Hepatocyte (in vitro differentiated cells): ENCODE data around the gene PSMA6. TPM values are rescaled to one million over a fixed set of nuclear protein-coding genes. Genes with fewer than 3 reads are reported as not detected.

Experiments
- DNase-seq: peaks from one replicate; pipeline ENCODE4 v3.0.0-alpha.2; 2016; ENCODE audit warnings: low spot score
- H2AFZ ChIP-seq: fragments of 200-600 bp; sonication (generic); 2 replicates; pipeline ENCODE4 v1.6.0; 2016; ENCODE audit warnings: antibody characterized with exemption, mild to moderate bottlenecking
- H3K27ac ChIP-seq: fragments of 200-600 bp; sonication (generic); 2 replicates; pipeline ENCODE4 v1.5.1; 2016; ENCODE audit warnings: mild to moderate bottlenecking
- H3K27me3 ChIP-seq: fragments of 200-600 bp; sonication (generic); 2 replicates; pipeline ENCODE4 v1.6.1; 2016
- H3K36me3 ChIP-seq: fragments of 200-600 bp; sonication (generic); replicated peaks from 2 replicates; pipeline ENCODE4 v1.5.1; 2016; ENCODE audit warnings: low read depth; ENCODE audit not compliant: insufficient read depth
- H3K4me1 ChIP-seq: fragments of 200-600 bp; sonication (generic); 2 replicates; pipeline ENCODE4 v1.5.1; 2016; ENCODE audit warnings: mild to moderate bottlenecking, moderate library complexity; ENCODE audit not compliant: insufficient read depth
- H3K4me2 ChIP-seq: fragments of 200-600 bp; sonication (generic); 2 replicates; pipeline ENCODE4 v1.6.0; 2016
- H3K4me3 ChIP-seq: fragments of 200-600 bp; sonication (generic); 2 replicates; pipeline ENCODE4 v1.5.1; 2016; ENCODE audit warnings: mild to moderate bottlenecking
- H3K79me2 ChIP-seq: fragments of 200-600 bp; sonication (generic); 2 replicates; pipeline ENCODE4 v1.6.0; 2017; ENCODE audit warnings: mild to moderate bottlenecking
- H3K9me2 ChIP-seq: fragments of 200-600 bp; sonication (generic); replicated peaks from 2 replicates; pipeline ENCODE4 v1.6.0; 2017; ENCODE audit warnings: mild to moderate bottlenecking; ENCODE audit not compliant: insufficient read depth
- H3K9me3 ChIP-seq: fragments of 200-600 bp; sonication (generic); 2 replicates; pipeline ENCODE4 v1.5.1; 2016; ENCODE audit warnings: low read depth, mild to moderate bottlenecking
- H4K20me1 ChIP-seq: fragments of 200-600 bp; sonication (generic); 2 replicates; pipeline ENCODE4 v1.6.0; 2016; ENCODE audit warnings: mild to moderate bottlenecking; ENCODE audit not compliant: insufficient read depth, poor library complexity, severe bottlenecking
- CTCF ChIP-seq: fragments of 200-600 bp; sonication (generic); IDR thresholded peaks from 2 replicates; pipeline ENCODE4 v1.5.1; 2016; ENCODE audit warnings: antibody characterized with exemption, mild to moderate bottlenecking; ENCODE audit not compliant: poor library complexity
- EZH2 ChIP-seq: fragments of 200-600 bp; sonication (generic); IDR thresholded peaks from 2 replicates; pipeline ENCODE4 v1.6.1; 2016; ENCODE audit warnings: antibody characterized with exemption, mild to moderate bottlenecking, borderline replicate concordance
- EZH2phosphoT487 ChIP-seq: fragments of 200-600 bp; sonication (generic); IDR thresholded peaks from one replicate; pipeline ENCODE4 v1.6.1; 2018; ENCODE audit warnings: antibody characterized with exemption, mild to moderate bottlenecking, low read depth, moderate library complexity; ENCODE audit not compliant: unreplicated experiment, severe bottlenecking
- WGBS: methylation state at CpG from one replicate; pipeline ENCODE4 v1.1.6; 2016; ENCODE audit warnings: low lambda C conversion rate; ENCODE audit errors: missing lambda C conversion rate; 5-methylcytosine and 5-hydroxymethylcytosine counted together
- polyA plus RNA-seq: library from polyadenylated mRNA; unstranded; fragments of >200 nt; fragmentation: Nextera tagmentation; extraction: Ambion mirVana; gene quantifications from 2 replicates; pipeline ENCODE4 v1.2.1, GENCODE V29; 2016
- total RNA-seq: library from RNA; depleted of rRNA; stranded (reverse); fragments of >200 nt; gene quantifications from 2 replicates; pipeline ENCODE4 v1.2.3, GENCODE V29; 2014

PSMA6 gene
- total and polyA plus RNA-seq, 2 experiments from 2014 or later, result 228 to 260 TPM

GRCh38 chr14:35244542-35244941 is 47.6 kb upstream of the PSMA6 start:
- H3K9me2 ChIP-seq, result no peaks in the 10 kb centered on the region
- no peaks in the 10 kb centered on the region for H3K9me3 ChIP-seq
- H3K27me3 ChIP-seq, result no peaks in the 10 kb centered on the region
- no peaks in the 10 kb centered on the region for H3K4me1 ChIP-seq
- no peak for DNase-seq
- H3K36me3 ChIP-seq, result no peaks in the 10 kb centered on the region
- WGBS, result 93% methylated on average over 4 of the region's 4 CpGs
- H2AFZ ChIP-seq, result no peak overlapping the region
- H3K4me3 ChIP-seq, result no peak overlapping the region
- no peak overlapping the region for H3K27ac ChIP-seq
- no peak for TF ChIP-seq EZH2
- no peak for TF ChIP-seq CTCF
- no peak for TF ChIP-seq EZH2phosphoT487
- no peaks in the 10 kb centered on the region for H4K20me1 ChIP-seq
- H3K79me2 ChIP-seq, result no peaks in the 10 kb centered on the region
- H3K4me2 ChIP-seq, result no peak overlapping the region

GRCh38 chr14:35245051-35245450 is 47.1 kb upstream of the PSMA6 start:
- H3K4me3 ChIP-seq, result no peak overlapping the region
- no peaks in the 10 kb centered on the region for H4K20me1 ChIP-seq
- no peak overlapping the region for H2AFZ ChIP-seq
- H3K36me3 ChIP-seq, result no peaks in the 10 kb centered on the region
- H3K4me1 ChIP-seq, result no peaks in the 10 kb centered on the region
- no peak for TF ChIP-seq EZH2
- TF ChIP-seq CTCF, result no peak
- TF ChIP-seq EZH2phosphoT487, result no peak
- H3K27ac ChIP-seq, result no peak overlapping the region
- H3K9me2 ChIP-seq, result no peaks in the 10 kb centered on the region
- 99% methylated on average over 4 of the region's 4 CpGs for WGBS
- no peak for DNase-seq
- H3K9me3 ChIP-seq, result no peaks in the 10 kb centered on the region
- no peak overlapping the region for H3K4me2 ChIP-seq
- H3K27me3 ChIP-seq, result no peaks in the 10 kb centered on the region
- H3K79me2 ChIP-seq, result no peaks in the 10 kb centered on the region

GRCh38 chr14:35247777-35248475 is 44.3 kb upstream of the PSMA6 start:
- Histone ChIP-seq H3K79me2 (no peaks in the 10 kb centered on the region), H3K9me3 (no peaks in the 10 kb centered on the region), H3K4me1 (no peaks in the 10 kb centered on the region), H3K27me3 (no peaks in the 10 kb centered on the region), H3K4me2 (no peak overlapping the region), H3K36me3 (no peaks in the 10 kb centered on the region), H3K27ac (peak overlapping the region; percentile 23), H4K20me1 (no peaks in the 10 kb centered on the region), H2AFZ (no peak overlapping the region), H3K4me3 (no peak overlapping the region), H3K9me2 (no peaks in the 10 kb centered on the region)
- TF ChIP-seq EZH2phosphoT487, result no peak
- TF ChIP-seq EZH2, result no peak
- no peak for TF ChIP-seq CTCF
- WGBS, result 63% methylated on average over 4 of the region's 4 CpGs
- DNase-seq, result no peak
